GM12891 (cell line): ENCODE data around the gene LORICRIN.

Experiments
- POLR2A ChIP-seq: IDR thresholded peaks from 2 replicates; pipeline ENCODE4 v1.6.1; 2011; ENCODE audit warnings: low read depth, low read length, control low read depth
- POLR2AphosphoS5 ChIP-seq: IDR thresholded peaks from 2 replicates; pipeline ENCODE4 v1.6.1; 2011; ENCODE audit warnings: low read depth, low read length, control low read depth
- POU2F2 ChIP-seq: IDR thresholded peaks from 2 replicates; pipeline ENCODE4 v1.6.1; 2011; ENCODE audit warnings: low read depth, mild to moderate bottlenecking, control low read depth, low read length, moderate library complexity
- SPI1 ChIP-seq: IDR thresholded peaks from 2 replicates; pipeline ENCODE4 v1.6.1; 2011; ENCODE audit warnings: low read depth, low read length, control low read depth
- TAF1 ChIP-seq: IDR thresholded peaks from 2 replicates; pipeline ENCODE4 v1.6.1; 2011; ENCODE audit warnings: low read depth, low read length, control low read depth

GRCh38 chr1:153231363-153231762 lies 28.1 kb upstream of the LORICRIN start:
- TF ChIP-seq POLR2AphosphoS5 (no peak), TAF1 (no peak), POLR2A (no peak), SPI1 (no peak), POU2F2 (no peak)
